GM12878 (cell line): ENCODE measurements around the gene ZFAND2B. TPM values are rescaled to one million over a fixed set of nuclear protein-coding genes. Genes with fewer than 3 reads are reported as not detected.

Experiments
- ATAC-seq: fragments of 200-7000 bp; cut with Tn5 transposase; 3 replicates; pipeline ENCODE4 v1.9.1; 2020; ENCODE audit warnings: mild to moderate bottlenecking, moderate library complexity
- BruUV-seq: library from RNA; stranded (reverse); fragments of 400-500 nt; replicated peaks from 2 replicates; lab custom pipeline; 2021; lab: Mats Ljungman, UMichigan
- CTCF ChIA-PET: fragments of 300-600 bp; sonication (Branson Sonifier 250); formaldehyde crosslinking; extraction: SDS; loops from one replicate; lab custom pipeline; 2021; ENCODE audit warnings: inconsistent platforms; lab: Yijun Ruan, JAX
- POLR2A ChIA-PET: fragments of 350-600 bp; formaldehyde crosslinking; extraction: SDS; loops from one replicate; lab custom pipeline; 2021; ENCODE audit warnings: inconsistent platforms; lab: Charles Lee
- RAD21 ChIA-PET: fragments of 300-600 bp; sonication (Branson Sonifier 250); formaldehyde crosslinking; loops from one replicate; lab custom pipeline; 2023; ENCODE audit warnings: antibody characterized with exemption; ENCODE audit not compliant: unreplicated experiment; lab: Charles Lee
- SMC1A ChIA-PET: fragments of 300-600 bp; sonication (Branson Sonifier 250); formaldehyde crosslinking; loops from one replicate; lab custom pipeline; 2023; ENCODE audit not compliant: unreplicated experiment, uncharacterized antibody; lab: Charles Lee
- DNase-seq: peaks from one replicate; pipeline ENCODE4 v3.0.0-alpha.2; 2011; ENCODE audit warnings: low read depth, low spot score
- FAIRE-seq: peaks from 3 replicates; lab custom pipeline; 2011; peaks lifted over from hg19 to GRCh38; lab: Jason Lieb, UNC
- H2AFZ ChIP-seq: 2 replicates; pipeline ENCODE4 v1.6.0; 2011; ENCODE audit warnings: low read depth, low read length, control low read depth; ENCODE audit not compliant: control insufficient read depth
- H3K27ac ChIP-seq: 2 replicates; pipeline ENCODE4 v1.5.1; 2011; ENCODE audit warnings: control low read depth; ENCODE audit not compliant: control insufficient read depth, insufficient read depth
- H3K27me3 ChIP-seq, 2 experiments: replicated peaks in 1 of 2; 2 replicates each; pipeline versions ENCODE4 v1.6.0 to v1.6.1; 2011; ENCODE audit warnings: low read length in 1 of 2; ENCODE audit not compliant: control insufficient read depth in 2 of 2, insufficient read depth in 2 of 2
- H3K36me3 ChIP-seq, 2 experiments: 2 replicates each; pipeline ENCODE4 v1.5.1; 2011; ENCODE audit warnings: low read length in 1 of 2; ENCODE audit not compliant: control insufficient read depth in 2 of 2, insufficient read depth in 2 of 2
- H3K4me1 ChIP-seq: 2 replicates; pipeline ENCODE4 v1.6.1; 2011; ENCODE audit warnings: mild to moderate bottlenecking, low read length, moderate library complexity, mixed read lengths; ENCODE audit not compliant: control insufficient read depth, insufficient read depth
- H3K4me2 ChIP-seq: 2 replicates; pipeline ENCODE4 v1.6.0; 2011; ENCODE audit warnings: control low read depth; ENCODE audit not compliant: control insufficient read depth, insufficient read depth
- H3K4me3 ChIP-seq: fragments of 200-600 bp; sonication (generic); 2 replicates; pipeline ENCODE4 v1.5.1; 2016
- H3K79me2 ChIP-seq: 2 replicates; pipeline ENCODE4 v1.6.0; 2011; ENCODE audit warnings: low read length; ENCODE audit not compliant: control insufficient read depth, insufficient read depth
- H3K9ac ChIP-seq: 2 replicates; pipeline ENCODE4 v1.8.0; 2011; ENCODE audit warnings: low read length, control low read depth, mixed read lengths; ENCODE audit not compliant: control insufficient read depth, insufficient read depth
- H3K9me3 ChIP-seq: replicated peaks from 3 replicates; pipeline ENCODE4 v1.5.1; 2011; ENCODE audit warnings: mild to moderate bottlenecking, low read length; ENCODE audit not compliant: control insufficient read depth, insufficient read depth
- H4K20me1 ChIP-seq: 2 replicates; pipeline ENCODE4 v1.6.0; 2011; ENCODE audit not compliant: control insufficient read depth, insufficient read depth
- CREM ChIP-seq: IDR thresholded peaks from 2 replicates; pipeline ENCODE4 v1.6.1; 2014; ENCODE audit warnings: antibody characterized with exemption, low read depth
- EED ChIP-seq: sonication (generic); IDR thresholded peaks from 2 replicates; pipeline ENCODE4 v1.6.1; 2016; ENCODE audit warnings: antibody characterized with exemption, low read depth
- IKZF2 ChIP-seq, 2 experiments: fragments of 450-650 bp; IDR thresholded peaks; 2 replicates each; pipeline ENCODE4 v1.6.1; 2017; ENCODE audit warnings: mild to moderate bottlenecking in 2 of 2, moderate library complexity in 2 of 2
- IRF4 ChIP-seq: IDR thresholded peaks from 2 replicates; pipeline ENCODE4 v1.6.1; 2011; ENCODE audit warnings: low read depth, low read length
- MLLT1 ChIP-seq: fragments of 450-650 bp; IDR thresholded peaks from 2 replicates; pipeline ENCODE4 v1.6.1; 2016; ENCODE audit warnings: mild to moderate bottlenecking
- NBN ChIP-seq: fragments of 450-650 bp; IDR thresholded peaks from 2 replicates; pipeline ENCODE4 v1.6.1; 2016
- PAX5 ChIP-seq: IDR thresholded peaks from 2 replicates; pipeline ENCODE4 v1.6.1; 2011; ENCODE audit warnings: low read depth, low read length, borderline replicate concordance
- POU2F2 ChIP-seq: IDR thresholded peaks from 3 replicates; pipeline ENCODE4 v1.6.1; 2011; ENCODE audit warnings: low read depth, mild to moderate bottlenecking, low read length, borderline replicate concordance
- SMAD5 ChIP-seq: IDR thresholded peaks from 2 replicates; pipeline ENCODE4 v1.6.1; 2016; ENCODE audit warnings: antibody characterized with exemption, low read depth
- SP1 ChIP-seq: IDR thresholded peaks from one replicate; pipeline ENCODE4 v1.6.1; 2011; ENCODE audit warnings: low read depth, low read length
- SPI1 ChIP-seq: IDR thresholded peaks from 2 replicates; pipeline ENCODE4 v1.6.1; 2011; ENCODE audit warnings: low read depth, mild to moderate bottlenecking, low read length, moderate library complexity, borderline replicate concordance; ENCODE audit not compliant: insufficient read depth
- ZBTB11 ChIP-seq: fragments of 450-650 bp; formaldehyde crosslinking; IDR thresholded peaks from 2 replicates; pipeline ENCODE4 v1.5.0; 2022; ENCODE audit warnings: mild to moderate bottlenecking, missing genetic modification characterization
- ZNF622 ChIP-seq: fragments of 450-650 bp; IDR thresholded peaks from 2 replicates; pipeline ENCODE4 v1.6.1; 2017; ENCODE audit warnings: mild to moderate bottlenecking, inconsistent platforms
- WGBS: methylation state at CpG from one replicate; pipeline ENCODE4 v1.1.6; 2016; ENCODE audit warnings: low lambda C conversion rate; ENCODE audit not compliant: insufficient replicate concordance, insufficient coverage; ENCODE audit errors: missing lambda C conversion rate; 5-methylcytosine and 5-hydroxymethylcytosine counted together
- in situ Hi-C: fragments of 300-500 bp; cut with MboI; formaldehyde crosslinking; loops from 9 replicates; pipeline ENCODE4 v1.14.3; 2018; ENCODE audit warnings: mixed read lengths
- intact Hi-C: fragments of 100-400 bp; cut with micrococcal nuclease; formaldehyde crosslinking; loops from one replicate; pipeline ENCODE4 v1.14.2; 2022; ENCODE audit not compliant: unreplicated experiment
- polyA plus RNA-seq, 11 experiments: library from polyadenylated mRNA; depleted of rRNA in 4 of 11; unstranded in 6 of 11; stranded (reverse) in 5 of 11; fragments of >200 nt; fragmentation: Nextera tagmentation in 4 of 11; fragmentation: Illumina TruSeq in 1 of 11; extraction: Ambion mirVana in 4 of 11; extraction: Trizol in 1 of 11; gene quantifications; 1 replicate in 1 of 11; 2 replicates in 10 of 11; pipeline versions ENCODE4 v1.2.1 to v1.2.3, GENCODE V29; 2011 to 2016; ENCODE audit warnings: inconsistent platforms in 2 of 11, missing spikeins in 2 of 11, low read depth in 1 of 11
- total RNA-seq, 4 experiments: library from RNA; depleted of rRNA in 3 of 4; stranded (reverse); fragments of >200 nt in 3 of 4; fragmentation: Illumina TruSeq in 1 of 4; extraction: Trizol in 1 of 4; gene quantifications; 2 replicates each; pipeline versions ENCODE4 v1.2.1 to v1.2.3, GENCODE V29; 2013 to 2021
- TF ChIP-seq, protein P1 (sequence below): IDR thresholded peaks from 2 replicates; pipeline ENCODE4 v1.6.1; 2012; ENCODE audit warnings: low read depth, low read length, improper control_type of control experiment

ZFAND2B gene
- total and polyA plus RNA-seq, 10 of the 15 experiments (the other 5 are each of a cell fraction or from before 2014, with no cell fraction given), result 5.4 to 28.1 (median 22.4) TPM

GRCh38 chr2:219175928-219176817 is 30.4 kb upstream of the ZFAND2B start:
- no peaks in the 10 kb centered on the region for H4K20me1 ChIP-seq
- H3K9ac ChIP-seq, result peak overlapping the region; percentile 97
- H3K79me2 ChIP-seq, result peaks cover 32% of the 10 kb centered on the region
- CTCF ChIA-PET, result interaction anchor here (0.6 to 3.9 kb wide), 25 partner anchors 9 to 365 kb away, joined by 3 to 52 read pairs (median 5); partner anchors contain the start of genes DNAJB2, GLB1L, NHEJ1 and STK16
- no peaks in the 10 kb centered on the region for H3K9me3 ChIP-seq
- DNase-seq (no peak), ATAC-seq (peak; percentile 79), FAIRE-seq (no peak)
- peak overlapping the region; percentile 82 for H2AFZ ChIP-seq
- POLR2A ChIA-PET, result interaction anchor here (0.6 to 5.0 kb wide), 16 partner anchors 28 to 280 kb away, joined by 3 to 47 read pairs (median 8); partner anchors contain the start of genes ABCB6, ANKZF1, ATG9A and DNAJB2
- peaks cover 10% of the 10 kb centered on the region for H3K4me1 ChIP-seq
- SMC1A ChIA-PET, result interaction anchor here (0.7 to 2.5 kb wide), 15 partner anchors 10 to 203 kb away, joined by 3 to 14 read pairs (median 7); partner anchors contain the start of genes ABCB6, ANKZF1, ATG9A and DNAJB2
- peak overlapping the region; percentile 98 for H3K27ac ChIP-seq
- TSS peak; percentile 55 for BruUV-seq
- in situ Hi-C loops, result no loop called here
- peak overlapping the region; percentile 83 for H3K4me3 ChIP-seq
- 1% methylated on average over 43 of the region's 45 CpGs for WGBS
- H3K27me3 ChIP-seq, result no peaks in the 10 kb centered on the region
- peaks cover 6 to 9% of the 10 kb centered on the region in 2 experiments for H3K36me3 ChIP-seq
- H3K4me2 ChIP-seq, result peak overlapping the region; percentile 89
- intact Hi-C loops, result loop anchor here (1.0 to 5.0 kb wide), 6 partner anchors 16 to 211 kb away; partner anchors contain the start of genes DNAJB2, DNPEP, NHEJ1 and TUBA4A
- RAD21 ChIA-PET, result interaction anchor here (0.7 to 3.7 kb wide), 9 partner anchors 17 to 125 kb away, joined by 4 to 25 read pairs (median 6); partner anchors contain the start of genes DNAJB2 and ZFAND2B
- TF ChIP-seq PAX5 (peak; percentile 88), IKZF2 (IDR thresholded peaks at IDR 0.05) (0 out of 4 replicates have a peak, but pooled peaks of 1 of the 2 experiments have one; percentile 9), SP1 (no peak), POU2F2 (no peak), NBN (0 out of 2 replicates have a peak, but pooled peaks have one; percentile 38), IRF4 (0 out of 2 replicates have a peak, but pooled peaks have one; percentile 18), SPI1 (peak; percentile 94), EED (peak; percentile 62), MLLT1 (peak; percentile 11; the same call in 1 of the 2 replicates), ZNF622 (no peak), SMAD5 (no peak), CREM (0 out of 2 replicates have a peak, but pooled peaks have one; percentile 21), ZBTB11 (CRISPR knock-in tag) (no peak)
- TF ChIP-seq, protein P1, sequence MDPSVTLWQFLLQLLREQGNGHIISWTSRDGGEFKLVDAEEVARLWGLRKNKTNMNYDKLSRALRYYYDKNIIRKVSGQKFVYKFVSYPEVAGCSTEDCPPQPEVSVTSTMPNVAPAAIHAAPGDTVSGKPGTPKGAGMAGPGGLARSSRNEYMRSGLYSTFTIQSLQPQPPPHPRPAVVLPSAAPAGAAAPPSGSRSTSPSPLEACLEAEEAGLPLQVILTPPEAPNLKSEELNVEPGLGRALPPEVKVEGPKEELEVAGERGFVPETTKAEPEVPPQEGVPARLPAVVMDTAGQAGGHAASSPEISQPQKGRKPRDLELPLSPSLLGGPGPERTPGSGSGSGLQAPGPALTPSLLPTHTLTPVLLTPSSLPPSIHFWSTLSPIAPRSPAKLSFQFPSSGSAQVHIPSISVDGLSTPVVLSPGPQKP, result no peak
